Heart left ventricle (tissue), 16 donors: ENCODE data around the gene OLIG2. TPM values are rescaled to one million over a fixed set of nuclear protein-coding genes. Genes with fewer than 3 reads are reported as not detected.
A peak's percentile ranks its signal among the peaks of the same experiment; 100 is the strongest.

ENCODE experiments used
- ATAC-seq, 4 donors: fragments of 200-7000 bp; cut with Tn5 transposase; one replicate each; pipeline ENCODE4 v1.9.1; 2020 to 2022; ENCODE audit warnings: moderate library complexity in 4 of 4, mild to moderate bottlenecking in 3 of 4, moderate number of reproducible peaks in 1 of 4
- DNase-seq, 5 donors: peaks; one replicate each; pipeline ENCODE4 v3.0.0-alpha.2; 2020
- H3K27ac ChIP-seq, 12 donors: fragments of 200-600 bp; sonication (generic) in 4 of 12; one replicate each; pipeline versions ENCODE4 v1.5.0 to v1.8.0; 2016 to 2022; ENCODE audit warnings: mild to moderate bottlenecking in 2 of 12
- H3K27me3 ChIP-seq, 9 donors: fragments of 200-600 bp; sonication (generic) in 2 of 9; one replicate each; pipeline versions ENCODE4 v1.5.1 to v1.8.0; 2016 to 2022; ENCODE audit warnings: mild to moderate bottlenecking in 3 of 9
- H3K36me3 ChIP-seq, 9 donors: fragments of 200-600 bp; sonication (generic) in 2 of 9; one replicate each; pipeline versions ENCODE4 v1.5.0 to v1.8.0; 2018 to 2022; ENCODE audit warnings: mild to moderate bottlenecking in 2 of 9
- H3K4me1 ChIP-seq, 12 donors: fragments of 200-600 bp; sonication (generic) in 4 of 12; one replicate each; pipeline versions ENCODE4 v1.5.0 to v1.8.0; 2016 to 2022; ENCODE audit warnings: mild to moderate bottlenecking in 3 of 12
- H3K4me3 ChIP-seq, 12 donors: fragments of 200-600 bp; sonication (generic) in 4 of 12; one replicate each; pipeline versions ENCODE4 v1.5.0 to v1.8.0; 2017 to 2022; ENCODE audit warnings: mild to moderate bottlenecking in 9 of 12, moderate library complexity in 4 of 12
- H3K9me3 ChIP-seq, 12 donors: fragments of 200-600 bp; sonication (generic) in 4 of 12; one replicate each; pipeline versions ENCODE4 v1.5.0 to v1.8.0; 2016 to 2022; ENCODE audit warnings: mild to moderate bottlenecking in 1 of 12
- POLR2A ChIP-seq, 2 donors: fragments of 450-650 bp; IDR thresholded peaks; one replicate each; pipeline ENCODE4 v1.6.1; 2017; ENCODE audit warnings: antibody characterized with exemption in 2 of 2, mild to moderate bottlenecking in 2 of 2, moderate library complexity in 2 of 2
- WGBS, 4 donors: extraction: QIAGEN DNeasy Blood & Tissue Kit in 2 of 4; methylation state at CpG; one replicate each; pipeline versions ENCODE4 v1.1.5 to v1.1.7; 2013 to 2018; 5-methylcytosine and 5-hydroxymethylcytosine counted together
- intact Hi-C, 10 donors: fragments of 100-400 bp; cut with DNase I; formaldehyde crosslinking; loops; one replicate each; pipeline versions ENCODE4 v1.11.1 to v1.14.2; 2022
- polyA plus RNA-seq, 2 donors: library from polyadenylated mRNA; stranded (reverse); fragments of 200-250 nt; gene quantifications; one replicate each; pipeline ENCODE4 v1.2.3, GENCODE V29; 2013
- total RNA-seq, 9 donors: library from RNA; depleted of rRNA in 2 of 9; stranded (reverse); fragments of >200 nt in 2 of 9; fragmentation: NEBNext Ultra II Directional in 3 of 9; extraction: Animal tissue kit (Norgen Biotek cat#: 25700) in 3 of 9; gene quantifications; one replicate each; pipeline versions ENCODE4 v1.1.0 to v1.2.4, GENCODE V29; 2016 to 2023
- TF ChIP-seq, protein P1 (sequence below), 12 donors: fragments of 200-600 bp; sonication (generic) in 4 of 12; IDR thresholded peaks; one replicate each; pipeline versions ENCODE4 v1.5.0 to v1.8.0; 2018 to 2022; ENCODE audit warnings: antibody characterized with exemption in 12 of 12, mild to moderate bottlenecking in 5 of 12
- donor health status: ischemic (EF 13 %, LVEDD 7.1; RV severe dilation, severe dysfunction).
- donor health status: healthy with polysubstance abuse.
- donor health status: DM: no; HTN: yes; CAD: no.
- donor health status: DM: no; HTN: no; CAD: no.
- donor health status: ischemic (EF 25% LVEDD 6.9; RV normal size, moderate dysfunction).
- donor health status: ischemic (EF 25% LVEDD 5.7; RV mildly dilated, moderate dysfunction).
- donor health status: healthy.
- donor health status: DM: yes; HTN: yes; CAD: no.
- donor health status: ischemic (EF 35%, LVEDD 5.7; RV mildly dilated, moderate dysfunction).
- donor health status: nonischemic (EF 11% LVEDD 7.7; RV severe dilation, severe dysfunction).
- donor health status: DM: yes; HTN: yes; CAD: no.
- donor health status: PGD.
- donor health status: ischemic (EF 29% LVEDD 5.4; RV normal size, mild dysfunction).
- donor health status: nonischemic (EF 23%, LVEDD 6.1; RV moderate dilation, normal function).

The OLIG2 gene
- total and polyA plus RNA-seq, 11 donors = not detected

DNA sequence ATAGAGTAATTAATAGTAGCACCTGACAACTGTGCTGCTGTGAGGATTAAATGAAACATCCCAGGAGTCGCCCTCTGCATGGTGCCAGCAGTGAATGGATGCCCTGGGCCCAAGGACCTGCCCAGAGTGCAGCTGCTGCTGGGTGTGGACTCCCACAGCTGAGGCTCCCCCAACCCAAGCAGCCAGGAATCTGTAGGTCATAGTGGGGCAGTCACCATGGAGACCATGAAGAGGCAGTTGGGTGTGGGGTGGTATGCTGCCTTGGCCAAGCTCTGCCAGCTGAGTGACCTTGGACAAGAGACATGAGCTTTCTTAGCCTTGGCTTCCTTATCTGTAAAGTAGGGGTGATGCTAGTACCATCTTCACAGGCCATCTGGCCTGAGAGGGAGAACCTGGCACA is 9.4 kb downstream of the OLIG2 start:
- Histone ChIP-seq H3K36me3 (no peaks in the 10 kb centered on the region), H3K4me1 (peaks cover 0 to 15% (median 0%) of the 10 kb centered on the region in 12 donors), H3K27ac (no peak overlapping the region), H3K27me3 (peaks cover 36 to 92% (median 56%) of the 10 kb centered on the region in 9 donors), H3K4me3 (no peak overlapping the region), H3K9me3 (no peaks in the 10 kb centered on the region)
- 70 to 89% (median 73%) methylated on average over 1 of the region's 1 CpG for WGBS, 4 donors
- intact Hi-C loops = no loop called here
- no peak for DNase-seq
- TF ChIP-seq POLR2A (IDR thresholded peaks at IDR 0.05) = no peak
- TF ChIP-seq, protein P1, sequence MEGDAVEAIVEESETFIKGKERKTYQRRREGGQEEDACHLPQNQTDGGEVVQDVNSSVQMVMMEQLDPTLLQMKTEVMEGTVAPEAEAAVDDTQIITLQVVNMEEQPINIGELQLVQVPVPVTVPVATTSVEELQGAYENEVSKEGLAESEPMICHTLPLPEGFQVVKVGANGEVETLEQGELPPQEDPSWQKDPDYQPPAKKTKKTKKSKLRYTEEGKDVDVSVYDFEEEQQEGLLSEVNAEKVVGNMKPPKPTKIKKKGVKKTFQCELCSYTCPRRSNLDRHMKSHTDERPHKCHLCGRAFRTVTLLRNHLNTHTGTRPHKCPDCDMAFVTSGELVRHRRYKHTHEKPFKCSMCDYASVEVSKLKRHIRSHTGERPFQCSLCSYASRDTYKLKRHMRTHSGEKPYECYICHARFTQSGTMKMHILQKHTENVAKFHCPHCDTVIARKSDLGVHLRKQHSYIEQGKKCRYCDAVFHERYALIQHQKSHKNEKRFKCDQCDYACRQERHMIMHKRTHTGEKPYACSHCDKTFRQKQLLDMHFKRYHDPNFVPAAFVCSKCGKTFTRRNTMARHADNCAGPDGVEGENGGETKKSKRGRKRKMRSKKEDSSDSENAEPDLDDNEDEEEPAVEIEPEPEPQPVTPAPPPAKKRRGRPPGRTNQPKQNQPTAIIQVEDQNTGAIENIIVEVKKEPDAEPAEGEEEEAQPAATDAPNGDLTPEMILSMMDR (IDR thresholded peaks at IDR 0.05) = no peak
- ATAC-seq = no peak

DNA sequence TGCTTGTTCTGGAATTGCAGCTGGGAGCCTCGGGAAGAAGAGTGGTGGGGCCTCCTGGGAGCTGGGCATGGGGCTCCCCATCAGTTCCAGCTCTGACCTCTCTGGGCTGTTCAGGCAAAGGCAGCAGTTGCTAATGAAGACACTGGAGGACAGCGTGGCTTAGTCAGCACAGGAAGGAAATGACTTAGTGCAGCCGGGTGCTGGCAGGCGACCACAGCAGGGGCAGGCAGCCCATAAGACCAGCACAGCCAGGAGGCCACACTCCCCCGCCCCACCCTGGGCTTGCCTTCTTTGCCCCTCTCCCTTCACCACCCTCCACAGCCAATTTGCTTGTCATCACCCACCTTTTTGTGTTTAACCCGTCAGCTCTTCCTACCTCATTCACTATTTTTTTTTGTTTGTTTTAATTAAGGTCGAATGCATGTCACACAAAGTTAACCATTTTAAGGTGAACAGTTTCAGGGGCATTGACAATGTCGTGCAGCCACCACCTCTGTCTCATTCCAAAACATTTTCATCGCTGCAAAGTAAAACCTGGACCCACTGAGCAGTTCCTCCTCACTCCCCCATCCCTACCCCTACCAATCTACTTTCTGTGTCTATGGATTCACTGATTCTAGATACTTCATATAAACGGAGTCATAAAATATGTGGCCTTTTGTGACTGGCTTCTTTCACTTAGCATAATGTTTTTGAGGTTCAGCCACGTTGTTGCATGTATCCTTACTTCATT is 10.9 kb downstream of the OLIG2 start:
- 30 to 37% (median 32%) methylated on average over 11 of the region's 11 CpGs for WGBS, 4 donors
- ATAC-seq (peak in 3 of 4 donors; percentile 55 to 74 (median 73)), DNase-seq (peak in 1 of 5 donors; percentile 39)
- no peak overlapping the region for H3K27ac ChIP-seq
- intact Hi-C loops = no loop called here
- H3K27me3 ChIP-seq = peaks cover 26 to 92% (median 45%) of the 10 kb centered on the region in 9 donors
- peaks cover 0 to 15% (median 0%) of the 10 kb centered on the region in 12 donors for H3K4me1 ChIP-seq
- no peaks in the 10 kb centered on the region for H3K9me3 ChIP-seq
- H3K4me3 ChIP-seq = no peak overlapping the region
- no peak for TF ChIP-seq POLR2A (IDR thresholded peaks at IDR 0.05)
- TF ChIP-seq, protein P1 (IDR thresholded peaks at IDR 0.05) = no peak
- H3K36me3 ChIP-seq = no peaks in the 10 kb centered on the region

DNA sequence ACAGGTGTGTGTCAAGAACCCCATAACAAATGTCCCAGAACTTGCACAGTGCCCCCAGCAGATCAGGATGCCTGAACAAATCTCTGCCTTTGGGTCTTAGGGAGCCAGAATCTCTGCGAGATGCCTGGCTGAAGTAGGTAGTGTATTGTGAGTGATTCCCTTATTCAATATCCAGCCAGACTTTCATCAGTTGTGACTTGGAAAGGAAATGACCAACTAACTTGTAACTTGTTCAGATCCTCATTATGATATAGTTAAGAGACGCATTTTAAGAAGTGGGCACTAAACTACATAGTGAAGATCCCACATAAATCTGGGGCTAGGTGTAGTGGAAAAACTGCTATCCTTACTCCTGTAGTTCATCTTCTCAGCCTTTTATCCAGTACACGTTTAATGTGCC is 11.8 kb downstream of the OLIG2 start:
- Histone ChIP-seq H3K9me3 (no peaks in the 10 kb centered on the region), H3K4me1 (peaks cover 0 to 15% (median 0%) of the 10 kb centered on the region in 12 donors), H3K27me3 (peaks cover 19 to 92% (median 37%) of the 10 kb centered on the region in 9 donors), H3K27ac (no peak overlapping the region), H3K36me3 (no peaks in the 10 kb centered on the region), H3K4me3 (no peak overlapping the region)
- 77 to 85% (median 80%) methylated on average over 3 of the region's 3 CpGs for WGBS, 4 donors
- DNase-seq (no peak), ATAC-seq (no peak)
- TF ChIP-seq, protein P1 (IDR thresholded peaks at IDR 0.05) = no peak
- TF ChIP-seq POLR2A (IDR thresholded peaks at IDR 0.05) = no peak
- intact Hi-C loops = no loop called here

DNA sequence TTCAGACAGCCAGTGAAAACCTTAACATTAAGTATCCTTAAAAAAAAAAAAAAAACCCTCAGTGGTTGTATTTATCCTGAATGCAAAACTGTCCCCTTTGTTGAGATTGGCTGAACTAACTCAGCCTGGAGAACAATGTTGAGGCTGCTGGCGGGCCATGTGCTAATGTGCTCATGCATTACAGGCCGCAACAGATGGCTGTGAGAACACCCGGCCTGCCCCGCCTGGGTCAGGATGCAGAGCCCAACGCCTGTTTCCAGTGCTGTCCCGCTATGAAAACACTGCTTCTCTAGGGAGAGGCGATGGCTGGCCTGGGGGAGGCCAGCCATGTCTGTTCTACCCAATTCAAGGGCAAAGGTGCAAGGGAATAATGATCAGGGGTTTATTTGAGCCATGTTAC is 13.8 kb downstream of the OLIG2 start:
- DNase-seq (no peak), ATAC-seq (peak in 1 of 4 donors; percentile 31)
- TF ChIP-seq, protein P1 (IDR thresholded peaks at IDR 0.05) = no peak
- no peak for TF ChIP-seq POLR2A (IDR thresholded peaks at IDR 0.05)
- H3K27me3 ChIP-seq = peaks cover 1 to 92% (median 25%) of the 10 kb centered on the region in 9 donors
- intact Hi-C loops = no loop called here
- H3K4me3 ChIP-seq = no peak overlapping the region
- no peaks in the 10 kb centered on the region for H3K36me3 ChIP-seq
- H3K9me3 ChIP-seq = no peaks in the 10 kb centered on the region
- H3K4me1 ChIP-seq = peaks cover 0 to 15% (median 0%) of the 10 kb centered on the region in 12 donors
- no peak overlapping the region for H3K27ac ChIP-seq
- WGBS, 4 donors = 43 to 67% (median 57%) methylated on average over 7 of the region's 7 CpGs
